ENCODE results near the gene VWA3B. TPM values are rescaled to one million over a fixed set of nuclear protein-coding genes. Genes with fewer than 3 reads are reported as not detected.
"Not testable (repeated sequence)": the region's sequence is repeated elsewhere in the genome, so short reads cannot be mapped to it uniquely, and the experiment has no call there.

VWA3B gene
- total RNA-seq, 1 experiment from 2014 or later = not detected

DNA sequence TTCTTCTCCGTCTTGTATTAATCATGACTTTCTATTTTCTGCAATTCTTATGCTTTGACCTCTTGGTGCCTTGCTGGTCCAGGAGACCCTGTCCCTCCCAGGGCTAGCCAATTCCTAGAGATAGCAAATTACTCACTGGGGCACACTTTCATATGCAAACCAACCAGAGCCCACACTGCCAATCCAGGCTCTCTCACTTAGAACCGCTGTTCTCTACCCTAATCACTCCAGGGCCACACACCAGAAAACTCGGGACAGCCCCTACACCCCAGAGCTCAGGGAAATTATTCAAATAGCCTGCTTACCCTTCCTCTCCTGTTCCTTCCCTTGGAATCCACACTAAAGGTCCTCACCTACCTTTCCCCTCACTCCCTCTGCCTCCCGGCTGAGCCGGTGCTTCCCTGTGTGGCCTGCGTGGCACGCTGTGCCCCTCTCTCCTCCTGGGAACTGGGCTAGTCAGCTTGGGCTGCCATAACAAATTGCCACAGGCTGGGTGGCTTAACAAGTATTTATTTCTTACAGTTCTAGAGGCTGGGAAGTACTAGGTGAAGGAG is 41.7 kb downstream of the VWA3B start:
- no peaks in the 10 kb centered on the region for H4K20me1 ChIP-seq (ENCODE audit: insufficient read depth, low read depth, low read length)
- DNase-seq = no peak
- no peak overlapping the region for H3K4me2 ChIP-seq (ENCODE audit: low read depth, low read length, poor library complexity, severe bottlenecking)
- no peaks in the 10 kb centered on the region for H3K79me2 ChIP-seq (ENCODE audit: low read length)
- H3K36me3 ChIP-seq (ENCODE audit: insufficient read depth, low read length) = no peaks in the 10 kb centered on the region
- H3K9me2 ChIP-seq (replicated peaks; ENCODE audit: insufficient read depth, low read length) = no peaks in the 10 kb centered on the region
- no peak overlapping the region for H3K9ac ChIP-seq (ENCODE audit: low read length)
- no peak overlapping the region for H3K4me3 ChIP-seq (ENCODE audit: low read length)
- H2AFZ ChIP-seq (ENCODE audit: low read length) = no peak overlapping the region
- H3K9me3 ChIP-seq (ENCODE audit: low read length) = no peaks in the 10 kb centered on the region
- H3K27me3 ChIP-seq (ENCODE audit: low read length) = no peaks in the 10 kb centered on the region; the same call in 1 of the 2 replicates
- peaks cover 9% of the 10 kb centered on the region for H3K4me1 ChIP-seq (ENCODE audit: low read length)
- H3K27ac ChIP-seq (ENCODE audit: low read length) = no peak overlapping the region

DNA sequence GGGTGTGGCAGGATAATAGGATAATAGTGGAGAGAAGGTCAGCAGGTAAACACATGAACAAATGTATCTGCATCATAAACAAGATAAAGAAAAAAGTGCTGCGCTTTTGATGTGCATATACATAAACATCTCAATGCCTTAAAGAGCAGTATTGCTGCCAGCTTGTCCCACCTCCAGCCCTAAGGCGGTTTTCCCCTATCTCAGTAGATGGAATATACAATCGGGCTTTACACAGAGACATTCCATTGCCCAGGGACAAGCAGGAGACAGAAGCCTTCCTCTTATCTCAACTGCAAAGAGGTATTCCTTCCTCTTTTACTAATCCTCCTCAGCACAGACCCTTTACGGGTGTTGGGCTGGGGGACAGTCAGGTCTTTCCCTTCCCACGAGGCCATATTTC is 43.1 kb downstream of the VWA3B start:
- H3K27me3 ChIP-seq (ENCODE audit: low read length); H3K9me2 ChIP-seq (replicated peaks; ENCODE audit: insufficient read depth, low read length); H3K9ac ChIP-seq (ENCODE audit: low read length); H4K20me1 ChIP-seq (ENCODE audit: insufficient read depth, low read depth, low read length); H3K4me2 ChIP-seq (ENCODE audit: low read depth, low read length, poor library complexity, severe bottlenecking); H3K4me1 ChIP-seq (ENCODE audit: low read length); H3K9me3 ChIP-seq (ENCODE audit: low read length); DNase-seq; H3K79me2 ChIP-seq (ENCODE audit: low read length); H3K36me3 ChIP-seq (ENCODE audit: insufficient read depth, low read length); H3K27ac ChIP-seq (ENCODE audit: low read length); H2AFZ ChIP-seq (ENCODE audit: low read length); H3K4me3 ChIP-seq (ENCODE audit: low read length): not testable (repeated sequence)

DNA sequence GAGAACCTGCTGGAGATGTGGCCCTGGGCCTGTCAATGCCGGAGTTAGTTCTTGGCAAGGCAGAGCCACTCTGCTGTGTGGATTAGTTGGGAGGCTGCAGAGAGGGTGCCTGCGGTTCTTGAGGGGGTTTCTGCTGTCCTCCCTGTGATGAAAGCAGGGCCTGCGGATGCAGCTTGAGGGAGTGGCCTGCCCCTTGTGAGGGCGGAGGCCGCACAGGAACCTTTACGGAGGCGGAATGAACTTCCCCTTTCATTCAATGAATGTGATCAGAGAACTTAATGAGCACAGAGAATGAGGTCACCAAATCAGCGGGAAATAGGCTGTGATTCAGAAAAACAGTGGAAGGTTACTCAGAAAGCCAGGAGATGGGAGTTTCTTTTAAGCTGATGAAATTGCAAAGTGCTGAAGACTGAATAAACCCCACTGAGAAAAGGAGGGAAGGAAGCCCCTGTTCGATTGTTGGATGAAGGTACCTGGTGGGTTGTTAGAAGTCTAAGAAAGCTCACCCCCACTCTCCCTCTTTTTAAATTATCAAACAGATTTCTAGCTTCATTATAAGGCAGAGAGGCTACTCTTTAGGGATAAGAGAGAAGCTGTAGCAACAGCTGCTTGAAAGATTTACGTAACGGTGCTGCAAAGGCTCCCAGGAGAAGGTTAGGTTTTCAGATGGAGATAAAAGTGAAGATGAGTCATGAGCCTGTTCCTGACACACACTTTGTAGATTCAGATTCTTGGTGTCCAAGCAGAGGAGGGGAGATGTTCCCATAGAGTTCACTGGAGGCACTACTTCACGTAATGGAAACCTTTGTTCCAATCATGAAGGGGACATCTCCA is 47.4 kb downstream of the VWA3B start:
- no peak for DNase-seq
- Histone ChIP-seq H3K79me2 (ENCODE audit: low read length) (no peaks in the 10 kb centered on the region), H3K9ac (ENCODE audit: low read length) (no peak overlapping the region), H3K4me3 (ENCODE audit: low read length) (no peak overlapping the region), H4K20me1 (ENCODE audit: insufficient read depth, low read depth, low read length) (no peaks in the 10 kb centered on the region), H2AFZ (ENCODE audit: low read length) (no peak overlapping the region), H3K4me1 (ENCODE audit: low read length) (peaks cover 9% of the 10 kb centered on the region), H3K9me2 (replicated peaks; ENCODE audit: insufficient read depth, low read length) (no peaks in the 10 kb centered on the region), H3K9me3 (ENCODE audit: low read length) (no peaks in the 10 kb centered on the region), H3K27ac (ENCODE audit: low read length) (no peak overlapping the region), H3K36me3 (ENCODE audit: insufficient read depth, low read length) (no peaks in the 10 kb centered on the region), H3K27me3 (ENCODE audit: low read length) (no peaks in the 10 kb centered on the region; the same call in 1 of the 2 replicates), H3K4me2 (ENCODE audit: low read depth, low read length, poor library complexity, severe bottlenecking) (no peak overlapping the region)

DNA sequence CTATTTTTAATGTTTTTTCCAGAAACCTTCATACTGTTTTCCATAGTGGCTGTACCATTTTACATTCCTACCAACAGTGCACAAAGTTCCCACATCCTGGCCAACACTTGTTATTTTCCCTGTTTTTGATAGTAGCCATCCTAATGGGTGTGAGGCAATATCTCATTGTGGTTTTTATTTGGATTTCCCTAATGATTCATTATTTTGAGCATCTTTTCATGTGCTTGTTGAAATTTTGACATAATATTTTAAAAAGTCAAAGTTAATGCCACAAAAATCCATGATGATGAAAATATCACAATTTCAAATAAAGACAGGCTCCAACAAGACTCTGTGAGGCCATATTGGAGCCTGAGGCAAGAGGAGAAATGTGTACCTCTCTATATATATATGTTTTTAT is 50.2 kb downstream of the VWA3B start:
- Histone ChIP-seq H2AFZ (ENCODE audit: low read length) (no peak overlapping the region), H3K36me3 (ENCODE audit: insufficient read depth, low read length) (no peaks in the 10 kb centered on the region)

DNA sequence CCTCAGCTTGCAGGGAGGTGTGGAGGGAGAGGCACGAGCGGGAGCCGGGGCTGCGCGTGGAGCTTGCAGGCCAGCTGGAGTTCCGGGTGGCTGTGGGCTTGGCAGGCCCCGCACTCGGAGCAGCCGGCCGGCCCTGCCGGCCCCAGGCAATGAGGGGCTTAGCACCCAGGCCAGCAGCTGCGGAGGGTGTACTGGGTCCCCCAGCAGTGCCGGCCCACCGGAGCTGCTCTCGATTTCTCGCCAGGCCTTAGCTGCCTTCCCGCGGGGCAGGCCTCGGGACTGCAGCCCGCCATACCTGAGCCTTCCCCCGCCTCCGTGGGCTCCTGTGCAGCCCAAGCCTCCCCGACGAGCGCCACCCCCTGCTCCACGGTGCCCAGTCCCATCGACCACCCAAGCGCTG is 52.0 kb downstream of the VWA3B start:
- H3K4me3 ChIP-seq (ENCODE audit: low read length); H3K9me2 ChIP-seq (replicated peaks; ENCODE audit: insufficient read depth, low read length); H2AFZ ChIP-seq (ENCODE audit: low read length); H3K9ac ChIP-seq (ENCODE audit: low read length); H3K4me2 ChIP-seq (ENCODE audit: low read depth, low read length, poor library complexity, severe bottlenecking); H3K79me2 ChIP-seq (ENCODE audit: low read length); H3K4me1 ChIP-seq (ENCODE audit: low read length); H3K9me3 ChIP-seq (ENCODE audit: low read length); H3K27ac ChIP-seq (ENCODE audit: low read length); H3K36me3 ChIP-seq (ENCODE audit: insufficient read depth, low read length); DNase-seq; H3K27me3 ChIP-seq (ENCODE audit: low read length); H4K20me1 ChIP-seq (ENCODE audit: insufficient read depth, low read depth, low read length): not testable (repeated sequence)

More for the DNA sequence above, 50.2 kb downstream of the VWA3B start:
- Histone ChIP-seq H3K27ac (ENCODE audit: low read length) (no peak overlapping the region), H3K4me1 (ENCODE audit: low read length) (peaks cover 8% of the 10 kb centered on the region), H3K9ac (ENCODE audit: low read length) (no peak overlapping the region), H3K9me2 (replicated peaks; ENCODE audit: insufficient read depth, low read length) (no peaks in the 10 kb centered on the region), H3K4me3 (ENCODE audit: low read length) (no peak overlapping the region), H3K79me2 (ENCODE audit: low read length) (no peaks in the 10 kb centered on the region), H3K4me2 (ENCODE audit: low read depth, low read length, poor library complexity, severe bottlenecking) (no peak overlapping the region), H3K9me3 (ENCODE audit: low read length) (no peaks in the 10 kb centered on the region), H4K20me1 (ENCODE audit: insufficient read depth, low read depth, low read length) (no peaks in the 10 kb centered on the region), H3K27me3 (ENCODE audit: low read length) (no peaks in the 10 kb centered on the region; the same call in 1 of the 2 replicates)
- DNase-seq = no peak

DNA sequence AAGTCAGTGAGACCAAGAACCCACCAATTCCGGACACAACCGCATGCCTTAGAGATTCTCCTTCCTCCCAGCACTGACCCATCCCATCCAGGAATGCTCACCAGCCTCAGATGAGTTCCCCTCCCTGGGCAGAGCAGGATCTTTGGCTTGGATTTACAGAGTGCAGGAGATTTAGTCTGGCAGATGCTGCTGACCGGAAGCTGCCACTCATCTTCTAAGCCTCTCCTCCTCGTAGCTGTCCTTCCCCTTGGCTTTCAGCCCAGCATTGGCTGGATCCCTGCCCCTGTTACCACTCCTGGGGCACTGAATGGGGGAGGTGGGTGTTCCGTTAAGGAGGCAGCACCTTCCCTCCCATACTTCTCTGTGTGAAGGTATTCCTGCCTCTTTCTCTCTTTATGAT is 53.2 kb downstream of the VWA3B start:
- no peaks in the 10 kb centered on the region for H3K79me2 ChIP-seq (ENCODE audit: low read length)
- no peak overlapping the region for H3K9ac ChIP-seq (ENCODE audit: low read length)
- no peak overlapping the region for H3K4me2 ChIP-seq (ENCODE audit: low read depth, low read length, poor library complexity, severe bottlenecking)
- no peaks in the 10 kb centered on the region for H3K9me2 ChIP-seq (replicated peaks; ENCODE audit: insufficient read depth, low read length)
- H3K36me3 ChIP-seq (ENCODE audit: insufficient read depth, low read length) = no peaks in the 10 kb centered on the region
- H3K4me3 ChIP-seq (ENCODE audit: low read length) = no peak overlapping the region
- no peak overlapping the region for H3K27ac ChIP-seq (ENCODE audit: low read length)
- DNase-seq = no peak
- H3K27me3 ChIP-seq (ENCODE audit: low read length) = no peaks in the 10 kb centered on the region
- H2AFZ ChIP-seq (ENCODE audit: low read length) = no peak overlapping the region
- peaks cover 8% of the 10 kb centered on the region for H3K4me1 ChIP-seq (ENCODE audit: low read length)
- H3K9me3 ChIP-seq (ENCODE audit: low read length) = no peaks in the 10 kb centered on the region
- no peaks in the 10 kb centered on the region for H4K20me1 ChIP-seq (ENCODE audit: insufficient read depth, low read depth, low read length)

DNA sequence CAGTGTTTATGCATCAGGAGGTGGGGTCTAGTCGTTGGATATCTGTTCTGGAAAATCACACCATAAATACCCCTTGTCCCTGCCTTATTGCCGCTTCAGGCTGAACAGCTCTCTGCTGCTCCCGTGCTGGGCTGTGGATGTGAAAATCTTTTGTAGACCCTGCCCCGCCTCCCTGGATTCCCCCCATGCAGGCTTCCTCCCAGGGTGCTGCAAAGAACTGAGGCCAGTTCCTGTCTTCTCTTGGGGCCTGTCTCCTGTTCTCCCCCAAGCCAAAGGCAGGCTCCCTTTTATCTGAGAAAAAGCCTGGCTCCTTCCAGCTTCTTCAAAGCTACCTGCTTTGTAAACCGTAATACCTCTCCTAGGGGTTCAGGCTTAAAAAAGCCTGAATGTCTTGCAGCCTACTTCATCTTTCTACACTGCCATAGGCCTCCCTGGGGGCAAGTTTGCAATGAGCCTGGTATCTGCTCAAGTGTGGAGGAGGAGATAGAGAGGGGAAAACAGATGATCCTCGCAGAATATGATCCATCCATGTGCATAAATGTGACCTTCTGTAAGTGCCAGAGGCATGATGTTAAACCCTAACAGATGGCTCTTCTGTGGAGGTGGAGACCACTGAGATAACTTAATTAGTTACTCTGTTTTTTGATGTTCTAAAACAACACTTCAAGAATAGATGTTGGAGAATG is 55.3 kb downstream of the VWA3B start:
- Histone ChIP-seq H2AFZ (ENCODE audit: low read length) (no peak overlapping the region), H3K9ac (ENCODE audit: low read length) (no peak overlapping the region)

DNA sequence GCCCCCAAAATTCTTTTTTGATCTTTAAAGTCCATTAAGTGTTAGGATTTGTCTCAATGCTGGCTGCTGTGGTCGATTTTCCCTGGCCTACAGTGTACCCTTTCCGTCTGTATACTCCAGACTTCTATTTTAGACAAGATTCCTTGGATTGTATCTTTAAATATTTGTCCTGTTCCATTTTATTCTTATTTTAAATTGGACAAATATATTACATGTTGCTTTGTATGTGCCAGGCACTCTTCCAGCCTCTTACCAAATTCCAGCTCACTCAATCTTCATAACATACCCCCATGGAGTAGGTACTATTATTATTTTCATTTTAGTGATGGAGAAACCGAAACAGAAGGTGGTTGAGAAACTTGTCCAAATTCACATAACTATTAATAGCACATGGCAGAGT is 58.1 kb downstream of the VWA3B start:
- no peaks in the 10 kb centered on the region for H3K9me3 ChIP-seq (ENCODE audit: low read length)
- no peak overlapping the region for H2AFZ ChIP-seq (ENCODE audit: low read length)
- no peaks in the 10 kb centered on the region for H3K36me3 ChIP-seq (ENCODE audit: insufficient read depth, low read length)
- no peak overlapping the region for H3K9ac ChIP-seq (ENCODE audit: low read length)
- H3K4me1 ChIP-seq (ENCODE audit: low read length) = peaks cover 8% of the 10 kb centered on the region
- no peaks in the 10 kb centered on the region for H3K79me2 ChIP-seq (ENCODE audit: low read length)
- no peaks in the 10 kb centered on the region for H3K9me2 ChIP-seq (replicated peaks; ENCODE audit: insufficient read depth, low read length)
- no peaks in the 10 kb centered on the region for H4K20me1 ChIP-seq (ENCODE audit: insufficient read depth, low read depth, low read length)
- DNase-seq = no peak
- H3K27ac ChIP-seq (ENCODE audit: low read length) = no peak overlapping the region
- H3K4me2 ChIP-seq (ENCODE audit: low read depth, low read length, poor library complexity, severe bottlenecking) = no peak overlapping the region
- H3K27me3 ChIP-seq (ENCODE audit: low read length) = no peaks in the 10 kb centered on the region
- H3K4me3 ChIP-seq (ENCODE audit: low read length) = no peak overlapping the region

More for the DNA sequence above, 55.3 kb downstream of the VWA3B start:
- Histone ChIP-seq H3K27me3 (ENCODE audit: low read length) (no peaks in the 10 kb centered on the region), H3K4me1 (ENCODE audit: low read length) (peaks cover 8% of the 10 kb centered on the region), H3K4me3 (ENCODE audit: low read length) (no peak overlapping the region), H4K20me1 (ENCODE audit: insufficient read depth, low read depth, low read length) (no peaks in the 10 kb centered on the region), H3K4me2 (ENCODE audit: low read depth, low read length, poor library complexity, severe bottlenecking) (no peak overlapping the region), H3K79me2 (ENCODE audit: low read length) (no peaks in the 10 kb centered on the region), H3K36me3 (ENCODE audit: insufficient read depth, low read length) (no peaks in the 10 kb centered on the region), H3K9me2 (replicated peaks; ENCODE audit: insufficient read depth, low read length) (no peaks in the 10 kb centered on the region), H3K27ac (ENCODE audit: low read length) (no peak overlapping the region), H3K9me3 (ENCODE audit: low read length) (no peaks in the 10 kb centered on the region)
- no peak for DNase-seq

Data from Karpas-422 (cell line).